Esophagus squamous epithelium (tissue), 5 donors: ENCODE measurements around the gene GNAL. TPM values are rescaled to one million over a fixed set of nuclear protein-coding genes. Genes with fewer than 3 reads are reported as not detected.

Experiments
- DNase-seq: peaks from one replicate; lab custom pipeline; 2025; lab: John Stamatoyannopoulos, UW
- H3K27ac ChIP-seq, 4 donors: fragments of 200-600 bp; sonication (generic); one replicate each; pipeline ENCODE4 v1.5.1; 2016 to 2019; ENCODE audit warnings: mild to moderate bottlenecking in 1 of 4
- H3K27me3 ChIP-seq, 4 donors: fragments of 200-600 bp; sonication (generic); 1 replicate in 3 of 4; 2 replicates in 1 of 4; pipeline versions ENCODE4 v1.5.1 to v1.6.0; 2017 to 2021; ENCODE audit warnings: antibody characterized with exemption in 1 of 4
- H3K36me3 ChIP-seq, 3 donors: fragments of 200-600 bp; sonication (generic); one replicate each; pipeline ENCODE4 v1.5.1; 2016 to 2019
- H3K4me1 ChIP-seq, 3 donors: fragments of 200-600 bp; sonication (generic); one replicate each; pipeline ENCODE4 v1.5.1; 2017 to 2019
- H3K4me3 ChIP-seq, 4 donors: fragments of 200-600 bp; sonication (generic); 1 replicate in 3 of 4; 2 replicates in 1 of 4; pipeline ENCODE4 v1.5.1; 2016 to 2019; ENCODE audit warnings: mild to moderate bottlenecking in 2 of 4, moderate library complexity in 1 of 4
- H3K9me3 ChIP-seq, 3 donors: fragments of 200-600 bp; sonication (generic); one replicate each; pipeline ENCODE4 v1.5.1; 2016 to 2019
- CTCF ChIP-seq, 6 experiments: fragments of 450-650 bp in 4 of 6; fragments of 200-600 bp in 2 of 6; sonication (generic) in 2 of 6; IDR thresholded peaks; one replicate each; pipeline ENCODE4 v1.5.1; 2016 to 2019; ENCODE audit warnings: antibody characterized with exemption in 6 of 6, mild to moderate bottlenecking in 4 of 6, moderate library complexity in 4 of 6
- POLR2A ChIP-seq, 4 donors: fragments of 450-650 bp; IDR thresholded peaks; one replicate each; pipeline ENCODE4 v1.6.1; 2017; ENCODE audit warnings: antibody characterized with exemption in 4 of 4, mild to moderate bottlenecking in 4 of 4, moderate library complexity in 3 of 4
- WGBS, 2 donors: methylation state at CpG; one replicate each; pipeline ENCODE4 v1.1.5; 2018; 5-methylcytosine and 5-hydroxymethylcytosine counted together
- intact Hi-C: fragments of 100-400 bp; cut with DNase I; formaldehyde crosslinking; loops from one replicate; pipeline ENCODE4 v1.15.0; 2022
- total RNA-seq, 4 donors: library from RNA; depleted of rRNA; stranded (reverse); fragments of >200 nt; gene quantifications; one replicate each; pipeline ENCODE4 v1.1.0, GENCODE V29; 2016
- donor health status: DM: yes; HTN: yes; CAD: no.

The GNAL gene
- total RNA-seq, 4 donors from 2014 or later: 2.4 to 23.4 (median 7.0) TPM

DNA sequence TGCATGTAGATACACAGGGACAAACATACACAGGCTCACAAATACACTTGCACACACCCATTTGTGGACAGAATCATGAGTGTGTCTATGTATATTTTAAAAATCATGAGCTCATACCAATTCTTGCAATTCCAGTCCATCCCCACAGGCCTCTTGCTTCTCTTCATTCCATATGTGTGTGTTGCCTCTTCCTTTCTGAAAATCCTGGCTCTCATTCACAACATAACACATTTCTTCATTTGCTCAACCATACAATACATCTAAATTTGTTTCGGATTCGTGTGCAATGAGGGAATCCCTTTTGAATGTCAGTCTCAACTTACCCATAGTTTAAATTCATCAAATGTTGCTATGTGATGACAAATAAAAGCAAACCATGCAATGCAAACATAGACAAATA lies 51.4 kb downstream of the GNAL start:
- DNase-seq: no peak
- 70 to 76% methylated on average over 2 of the region's 2 CpGs for WGBS, 2 donors
- Histone ChIP-seq H3K4me3 (no peak overlapping the region), H3K27ac (no peak overlapping the region), H3K27me3 (no peaks in the 10 kb centered on the region), H3K4me1 (no peaks in the 10 kb centered on the region), H3K9me3 (no peaks in the 10 kb centered on the region), H3K36me3 (no peaks in the 10 kb centered on the region)
- TF ChIP-seq POLR2A (IDR thresholded peaks at IDR 0.05) (no peak), CTCF (IDR thresholded peaks at IDR 0.05) (no peak)
- intact Hi-C loops: no loop called here

DNA sequence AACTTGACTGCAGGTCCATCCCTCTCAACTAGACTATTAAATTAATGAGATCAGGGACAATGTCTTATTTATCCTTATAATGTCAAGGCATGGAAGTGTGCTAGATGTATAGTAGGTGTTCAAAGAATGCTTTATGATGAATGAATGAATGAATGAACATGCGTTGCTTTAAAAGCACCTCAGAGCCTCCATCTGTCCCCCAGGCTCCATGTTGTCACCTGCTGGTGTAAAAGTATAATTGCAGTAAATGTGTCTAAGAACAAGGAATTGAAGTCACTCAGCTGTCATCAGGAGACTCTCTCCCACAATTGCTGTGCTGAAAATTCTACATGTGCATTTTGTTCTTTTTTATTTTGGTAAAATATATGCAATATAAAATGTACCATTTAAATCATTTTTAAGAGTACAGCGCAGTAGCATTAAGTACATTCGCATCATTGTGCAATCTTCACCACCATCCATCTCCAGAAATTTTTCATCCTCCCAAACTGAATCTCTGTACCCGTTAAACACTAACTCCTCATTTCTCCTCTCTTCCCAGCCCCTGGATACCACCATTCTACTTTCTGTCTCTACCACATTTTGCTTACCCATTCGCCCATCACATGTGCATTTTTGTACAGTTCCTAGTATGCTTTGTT lies 52.6 kb downstream of the GNAL start:
- no peaks in the 10 kb centered on the region for H3K9me3 ChIP-seq
- no peaks in the 10 kb centered on the region for H3K27me3 ChIP-seq
- intact Hi-C loops: no loop called here
- no peaks in the 10 kb centered on the region for H3K4me1 ChIP-seq
- TF ChIP-seq POLR2A (IDR thresholded peaks at IDR 0.05): no peak
- TF ChIP-seq CTCF (IDR thresholded peaks at IDR 0.05): peak in 5 of 6 experiments; percentile 17 to 66 (median 46)
- no peak for DNase-seq
- no peak overlapping the region for H3K4me3 ChIP-seq
- 67% methylated on average over 5 of the region's 5 CpGs for WGBS, 2 donors
- H3K36me3 ChIP-seq: no peaks in the 10 kb centered on the region
- H3K27ac ChIP-seq: no peak overlapping the region

- DNase-seq: no peak
- Histone ChIP-seq H3K9me3 (no peaks in the 10 kb centered on the region), H3K4me3 (no peak overlapping the region), H3K36me3 (no peaks in the 10 kb centered on the region), H3K27me3 (peaks cover 0 to 14% (median 0%) of the 10 kb centered on the region in 4 donors), H3K27ac (no peak overlapping the region), H3K4me1 (no peaks in the 10 kb centered on the region)
- intact Hi-C loops: no loop called here
- 86 to 87% methylated on average over 9 of the region's 9 CpGs for WGBS, 2 donors
- TF ChIP-seq CTCF (IDR thresholded peaks at IDR 0.05): no peak
- no peak for TF ChIP-seq POLR2A (IDR thresholded peaks at IDR 0.05)
Observed at GRCh38 chr18:11745521-11745920, 56.5 kb downstream of the GNAL start.

DNA sequence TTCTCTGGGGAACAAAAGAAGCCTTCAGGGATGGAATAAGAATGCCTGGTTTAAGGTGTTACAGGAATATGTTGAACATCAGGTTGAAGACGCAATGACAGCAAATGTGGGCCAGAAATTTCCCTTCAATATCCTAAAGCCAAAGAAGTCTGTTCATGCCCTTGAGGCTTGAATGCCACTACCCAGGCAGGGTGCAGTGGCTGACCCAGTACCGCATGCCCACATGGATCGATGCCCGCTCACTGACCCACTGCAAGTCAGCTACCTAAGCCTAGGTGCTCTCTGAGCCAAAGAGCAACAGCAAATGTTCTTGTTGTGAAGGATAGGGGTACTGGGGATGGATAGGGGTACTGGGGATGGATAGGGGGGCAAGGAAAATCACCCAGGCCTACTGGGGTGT lies 58.2 kb downstream of the GNAL start:
- TF ChIP-seq POLR2A (IDR thresholded peaks at IDR 0.05) (no peak), CTCF (IDR thresholded peaks at IDR 0.05) (no peak)
- Histone ChIP-seq H3K9me3 (no peaks in the 10 kb centered on the region), H3K4me3 (no peak overlapping the region), H3K4me1 (peaks cover 8 to 13% (median 12%) of the 10 kb centered on the region in 3 donors), H3K27me3 (peaks cover 0 to 31% (median 0%) of the 10 kb centered on the region in 4 donors), H3K27ac (no peak overlapping the region), H3K36me3 (no peaks in the 10 kb centered on the region)
- no peak for DNase-seq
- 87 to 94% methylated on average over 4 of the region's 4 CpGs for WGBS, 2 donors
- intact Hi-C loops: no loop called here

DNA sequence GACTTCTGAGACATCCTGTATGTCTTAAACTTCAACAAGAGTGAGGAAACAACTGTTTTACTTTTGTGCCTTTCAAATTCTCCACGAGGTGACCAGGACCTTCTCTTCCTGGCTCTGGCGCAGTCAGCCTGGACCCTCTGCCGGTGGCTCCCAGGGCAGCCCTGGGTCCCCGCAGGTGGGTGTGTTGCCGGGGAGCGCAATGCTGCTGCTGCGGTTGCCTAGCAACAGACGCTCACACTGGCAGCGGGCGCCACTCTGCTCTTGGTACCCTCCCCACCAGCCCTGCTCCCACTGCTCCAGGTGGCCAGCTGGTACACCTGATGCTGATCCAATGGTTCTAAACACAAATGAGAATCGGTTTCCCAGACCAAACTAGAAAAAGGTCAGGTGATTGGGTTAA lies 58.7 kb downstream of the GNAL start:
- no peaks in the 10 kb centered on the region for H3K9me3 ChIP-seq
- no peak for DNase-seq
- intact Hi-C loops: no loop called here
- H3K4me1 ChIP-seq: peaks cover 8 to 18% (median 13%) of the 10 kb centered on the region in 3 donors
- H3K27me3 ChIP-seq: peaks cover 0 to 36% (median 0%) of the 10 kb centered on the region in 4 donors
- WGBS, 2 donors: 42 to 58% methylated on average over 9 to 11 of the region's 11 CpGs
- no peak overlapping the region for H3K4me3 ChIP-seq
- H3K36me3 ChIP-seq: no peaks in the 10 kb centered on the region
- no peak for TF ChIP-seq POLR2A (IDR thresholded peaks at IDR 0.05)
- TF ChIP-seq CTCF (IDR thresholded peaks at IDR 0.05): no peak
- no peak overlapping the region for H3K27ac ChIP-seq
